Heart left ventricle (tissue), 16 donors: ENCODE measurements around the gene CDK5RAP3. TPM values are rescaled to one million over a fixed set of nuclear protein-coding genes. Genes with fewer than 3 reads are reported as not detected.

ENCODE experiments used
- ATAC-seq, 4 donors: fragments of 200-7000 bp; cut with Tn5 transposase; one replicate each; pipeline ENCODE4 v1.9.1; 2020 to 2022; ENCODE audit warnings: moderate library complexity in 4 of 4, mild to moderate bottlenecking in 3 of 4, moderate number of reproducible peaks in 1 of 4
- DNase-seq, 5 donors: peaks; one replicate each; pipeline ENCODE4 v3.0.0-alpha.2; 2020
- H3K27ac ChIP-seq, 12 donors: fragments of 200-600 bp; sonication (generic) in 4 of 12; one replicate each; pipeline versions ENCODE4 v1.5.0 to v1.8.0; 2016 to 2022; ENCODE audit warnings: mild to moderate bottlenecking in 2 of 12
- H3K27me3 ChIP-seq, 9 donors: fragments of 200-600 bp; sonication (generic) in 2 of 9; one replicate each; pipeline versions ENCODE4 v1.5.1 to v1.8.0; 2016 to 2022; ENCODE audit warnings: mild to moderate bottlenecking in 3 of 9
- H3K36me3 ChIP-seq, 9 donors: fragments of 200-600 bp; sonication (generic) in 2 of 9; one replicate each; pipeline versions ENCODE4 v1.5.0 to v1.8.0; 2018 to 2022; ENCODE audit warnings: mild to moderate bottlenecking in 2 of 9
- H3K4me1 ChIP-seq, 12 donors: fragments of 200-600 bp; sonication (generic) in 4 of 12; one replicate each; pipeline versions ENCODE4 v1.5.0 to v1.8.0; 2016 to 2022; ENCODE audit warnings: mild to moderate bottlenecking in 3 of 12
- H3K4me3 ChIP-seq, 12 donors: fragments of 200-600 bp; sonication (generic) in 4 of 12; one replicate each; pipeline versions ENCODE4 v1.5.0 to v1.8.0; 2017 to 2022; ENCODE audit warnings: mild to moderate bottlenecking in 9 of 12, moderate library complexity in 4 of 12
- H3K9me3 ChIP-seq, 12 donors: fragments of 200-600 bp; sonication (generic) in 4 of 12; one replicate each; pipeline versions ENCODE4 v1.5.0 to v1.8.0; 2016 to 2022; ENCODE audit warnings: mild to moderate bottlenecking in 1 of 12
- CTCF ChIP-seq, 12 donors: fragments of 200-600 bp; sonication (generic) in 4 of 12; IDR thresholded peaks; one replicate each; pipeline versions ENCODE4 v1.5.0 to v1.8.0; 2018 to 2022; ENCODE audit warnings: antibody characterized with exemption in 12 of 12, mild to moderate bottlenecking in 5 of 12
- POLR2A ChIP-seq, 2 donors: fragments of 450-650 bp; IDR thresholded peaks; one replicate each; pipeline ENCODE4 v1.6.1; 2017; ENCODE audit warnings: antibody characterized with exemption in 2 of 2, mild to moderate bottlenecking in 2 of 2, moderate library complexity in 2 of 2
- WGBS, 4 donors: extraction: QIAGEN DNeasy Blood & Tissue Kit in 2 of 4; methylation state at CpG; one replicate each; pipeline versions ENCODE4 v1.1.5 to v1.1.7; 2013 to 2018; 5-methylcytosine and 5-hydroxymethylcytosine counted together
- intact Hi-C, 10 donors: fragments of 100-400 bp; cut with DNase I; formaldehyde crosslinking; loops; one replicate each; pipeline versions ENCODE4 v1.11.1 to v1.14.2; 2022
- long read RNA-seq, 3 donors: library from polyadenylated mRNA; unstranded; transcript quantifications; one replicate each; pipeline ENCODE4 v2.0.0, GENCODE V29; 2020 to 2021
- polyA plus RNA-seq, 2 donors: library from polyadenylated mRNA; stranded (reverse); fragments of 200-250 nt; gene quantifications; one replicate each; pipeline ENCODE4 v1.2.3, GENCODE V29; 2013
- total RNA-seq, 9 donors: library from RNA; depleted of rRNA in 2 of 9; stranded (reverse); fragments of >200 nt in 2 of 9; fragmentation: NEBNext Ultra II Directional in 3 of 9; extraction: Animal tissue kit (Norgen Biotek cat#: 25700) in 3 of 9; gene quantifications; one replicate each; pipeline versions ENCODE4 v1.1.0 to v1.2.4, GENCODE V29; 2016 to 2023
- donor health status: ischemic (EF 13 %, LVEDD 7.1; RV severe dilation, severe dysfunction).
- donor health status: healthy with polysubstance abuse.
- donor health status: DM: no; HTN: yes; CAD: no.
- donor health status: DM: no; HTN: no; CAD: no.
- donor health status: ischemic (EF 25% LVEDD 6.9; RV normal size, moderate dysfunction).
- donor health status: ischemic (EF 25% LVEDD 5.7; RV mildly dilated, moderate dysfunction).
- donor health status: healthy.
- donor health status: DM: yes; HTN: yes; CAD: no.
- donor health status: ischemic (EF 35%, LVEDD 5.7; RV mildly dilated, moderate dysfunction).
- donor health status: nonischemic (EF 11% LVEDD 7.7; RV severe dilation, severe dysfunction).
- donor health status: DM: yes; HTN: yes; CAD: no.
- donor health status: PGD.
- donor health status: ischemic (EF 29% LVEDD 5.4; RV normal size, mild dysfunction).
- donor health status: nonischemic (EF 23%, LVEDD 6.1; RV moderate dilation, normal function).

The CDK5RAP3 gene
- total RNA-seq: 10 to 100 TPM; 41.2 to 80.9 (median 53.6) TPM
- polyA plus RNA-seq: 10 to 100 TPM; 53.8 to 56.6 TPM
- long read RNA-seq, donor 1, transcript CDK5RAP3-201 (14 exons, 1,866 nt): major isoform, 53 of 63 reads
- long read RNA-seq, donor 1, partial matches to known transcripts: 1 of 63 reads
- long read RNA-seq, donor 1, other reads (novel, unspliced or antisense): 6 of 63 reads
- long read RNA-seq, donor 2, transcript CDK5RAP3-201 (14 exons, 1,866 nt): major isoform, 195 of 213 reads
- long read RNA-seq, donor 2, partial matches to known transcripts: 2 of 213 reads
- long read RNA-seq, donor 2, other reads (novel, unspliced or antisense): 11 of 213 reads
- long read RNA-seq, donor 3, transcript CDK5RAP3-201 (14 exons, 1,866 nt): major isoform, 41 of 54 reads
- long read RNA-seq, donor 3, partial matches to known transcripts: 8 of 54 reads
- long read RNA-seq, donor 3, other reads (novel, unspliced or antisense): 4 of 54 reads

- peak; percentile 99 to 100 (median 100) for ATAC-seq
- peak in 1 of 2 donors; percentile 65 for TF ChIP-seq POLR2A (IDR thresholded peaks at IDR 0.05)
- peak; percentile 95 to 99 (median 98) for TF ChIP-seq CTCF (IDR thresholded peaks at IDR 0.05)
These were observed at the start of gene CDK5RAP3 for GRCh38 chr17:47970725-47971499. Gene CDK5RAP3, plus strand, starts transcription at chr17:47971113. Its CDS starts 34 bp downstream, at chr17:47971147.

GRCh38 chr17:47924785-47925677 lies 45.9 kb upstream of the CDK5RAP3 start:
- DNase-seq (no peak), ATAC-seq (no peak)
- peaks cover 0 to 16% (median 2%) of the 10 kb centered on the region in 12 donors for H3K4me1 ChIP-seq
- H3K9me3 ChIP-seq: no peaks in the 10 kb centered on the region
- TF ChIP-seq POLR2A (IDR thresholded peaks at IDR 0.05) (no peak), CTCF (IDR thresholded peaks at IDR 0.05) (no peak)
- H3K36me3 ChIP-seq: peaks cover 0 to 89% (median 82%) of the 10 kb centered on the region in 9 donors
- H3K4me3 ChIP-seq: no peak overlapping the region
- no peaks in the 10 kb centered on the region for H3K27me3 ChIP-seq
- no peak overlapping the region for H3K27ac ChIP-seq
- WGBS, 4 donors: 85 to 89% (median 89%) methylated on average over 18 to 23 of the region's 23 CpGs
- intact Hi-C loops: no loop called here

More at GRCh38 chr17:47970725-47971499, at the start of gene CDK5RAP3:
- H3K4me1 ChIP-seq: peaks cover 0 to 24% (median 14%) of the 10 kb centered on the region in 12 donors
- no peaks in the 10 kb centered on the region for H3K9me3 ChIP-seq
- H3K36me3 ChIP-seq: peaks cover 0 to 30% (median 24%) of the 10 kb centered on the region in 9 donors
- no peaks in the 10 kb centered on the region for H3K27me3 ChIP-seq
- intact Hi-C loops: loop anchor here (1.0 to 10.0 kb wide), 11 partner anchors 22 to 130 kb away; partner anchors contain the start of genes SCRN2 (in 8 of the 10) and SP2 (in 6 of the 10)
- H3K27ac ChIP-seq: peak within 1 kb of the TSS in 11 of 12 donors; percentile 31 to 90 (median 79)
- WGBS, 4 donors: 0 to 1% (median 1%) methylated on average over 48 to 62 of the region's 62 CpGs
- DNase-seq: peak; percentile 100
- peak within 1 kb of the TSS; percentile 80 to 98 (median 90) for H3K4me3 ChIP-seq

- 63 to 86% (median 80%) methylated on average over 3 of the region's 3 CpGs for WGBS, 4 donors
- H3K36me3 ChIP-seq: peaks cover 0 to 90% (median 82%) of the 10 kb centered on the region in 9 donors
- H3K4me1 ChIP-seq: peaks cover 0 to 21% (median 2%) of the 10 kb centered on the region in 12 donors
- intact Hi-C loops: no loop called here
- TF ChIP-seq CTCF (IDR thresholded peaks at IDR 0.05): no peak
- TF ChIP-seq POLR2A (IDR thresholded peaks at IDR 0.05): no peak
- H3K9me3 ChIP-seq: no peaks in the 10 kb centered on the region
- no peak for DNase-seq
- no peaks in the 10 kb centered on the region for H3K27me3 ChIP-seq
- H3K27ac ChIP-seq: no peak overlapping the region
- no peak for ATAC-seq
- H3K4me3 ChIP-seq: no peak overlapping the region
These were observed 45.3 kb upstream of the CDK5RAP3 start for GRCh38 chr17:47925678-47925988.
